Neuronal stem cell (in vitro differentiated cells): ENCODE data around the gene INAFM1.

Source experiments
- DNase-seq: peaks from one replicate; pipeline ENCODE4 v3.0.0-alpha.2; 2013; ENCODE audit warnings: low spot score
- H2AFZ ChIP-seq: one replicate; pipeline ENCODE4 v1.6.1; 2013; ENCODE audit warnings: mild to moderate bottlenecking, low read length, inconsistent platforms
- H2AK5ac ChIP-seq: 2 replicates; pipeline ENCODE4 v1.6.1; 2013; ENCODE audit warnings: low read depth, mild to moderate bottlenecking, inconsistent platforms, low read length, moderate library complexity, mixed read lengths
- H2BK120ac ChIP-seq: 2 replicates; pipeline ENCODE4 v1.6.1; 2013; ENCODE audit warnings: low read depth, mild to moderate bottlenecking, inconsistent platforms, low read length, moderate library complexity, mixed read lengths
- H2BK12ac ChIP-seq: one replicate; pipeline ENCODE4 v1.6.1; 2013; ENCODE audit warnings: low read length, inconsistent platforms
- H2BK15ac ChIP-seq: 2 replicates; pipeline ENCODE4 v1.6.1; 2013; ENCODE audit warnings: mild to moderate bottlenecking, low read length, inconsistent platforms, mixed read lengths
- H2BK5ac ChIP-seq: one replicate; pipeline ENCODE4 v1.6.1; 2013; ENCODE audit warnings: inconsistent platforms, mild to moderate bottlenecking, low read length, moderate library complexity
- H3K14ac ChIP-seq: one replicate; pipeline ENCODE4 v1.6.1; 2013; ENCODE audit warnings: low read length, inconsistent platforms
- H3K18ac ChIP-seq: 2 replicates; pipeline ENCODE4 v1.6.1; 2013; ENCODE audit warnings: low read length, inconsistent platforms
- H3K23ac ChIP-seq: 2 replicates; pipeline ENCODE4 v1.6.1; 2013; ENCODE audit warnings: low read depth, mild to moderate bottlenecking, mixed read lengths, low read length, inconsistent platforms; ENCODE audit not compliant: poor library complexity
- H3K27ac ChIP-seq: replicated peaks from 3 replicates; pipeline ENCODE4 v1.5.1; 2013; ENCODE audit warnings: low read length, inconsistent platforms
- H3K27me3 ChIP-seq, 3 experiments: 2 replicates each; pipeline ENCODE4 v1.6.1; 2013; ENCODE audit warnings: low read length in 3 of 3, mild to moderate bottlenecking in 2 of 3, inconsistent platforms in 1 of 3, low read depth in 1 of 3, mixed read lengths in 1 of 3, moderate library complexity in 1 of 3; ENCODE audit not compliant: control insufficient read depth in 3 of 3, insufficient read depth in 3 of 3
- H3K36me3 ChIP-seq, 2 donors: replicated peaks in 1 of 2; 2 replicates each; pipeline ENCODE4 v1.6.1; 2013; ENCODE audit warnings: low read length in 2 of 2; ENCODE audit not compliant: control insufficient read depth in 2 of 2, insufficient read depth in 2 of 2
- H3K4ac ChIP-seq: 2 replicates; pipeline ENCODE4 v1.6.1; 2013; ENCODE audit warnings: inconsistent platforms, mild to moderate bottlenecking, low read length, moderate library complexity
- H3K4me1 ChIP-seq, 2 donors: 1 replicate in 1 of 2; 2 replicates in 1 of 2; pipeline ENCODE4 v1.6.1; 2013; ENCODE audit warnings: low read length in 2 of 2, low read depth in 1 of 2; ENCODE audit not compliant: control insufficient read depth in 2 of 2, insufficient read depth in 1 of 2
- H3K4me2 ChIP-seq: one replicate; pipeline ENCODE4 v1.6.1; 2013; ENCODE audit warnings: mild to moderate bottlenecking, low read length, inconsistent platforms; ENCODE audit not compliant: insufficient read depth, poor library complexity, severe bottlenecking
- H3K4me3 ChIP-seq, 2 donors: 2 replicates each; pipeline ENCODE4 v1.5.1; 2013; ENCODE audit warnings: low read length in 2 of 2, mild to moderate bottlenecking in 2 of 2, inconsistent platforms in 1 of 2, moderate library complexity in 1 of 2
- H3K79me1 ChIP-seq: one replicate; pipeline ENCODE4 v1.6.1; 2013; ENCODE audit warnings: low read depth, mild to moderate bottlenecking, inconsistent platforms, low read length, moderate library complexity
- H3K9ac ChIP-seq: one replicate; pipeline ENCODE4 v1.6.1; 2013; ENCODE audit warnings: mild to moderate bottlenecking, low read depth, low read length, inconsistent platforms; ENCODE audit not compliant: poor library complexity
- H3K9me3 ChIP-seq, 2 donors: replicated peaks in 1 of 2; 2 replicates each; pipeline versions ENCODE3 to v1.6.1; 2013; ENCODE audit warnings: low read length in 2 of 2, mild to moderate bottlenecking in 2 of 2, inconsistent platforms in 1 of 2, low read depth in 1 of 2, mixed read lengths in 1 of 2, moderate library complexity in 1 of 2; ENCODE audit not compliant: control insufficient read depth in 2 of 2, insufficient read depth in 1 of 2
- H4K8ac ChIP-seq: one replicate; pipeline ENCODE4 v1.6.1; 2013; ENCODE audit warnings: low read depth, mild to moderate bottlenecking, inconsistent platforms, low read length, moderate library complexity
- H4K91ac ChIP-seq: one replicate; pipeline ENCODE4 v1.6.1; 2013; ENCODE audit warnings: low read length, low read depth, mild to moderate bottlenecking, inconsistent platforms; ENCODE audit not compliant: poor library complexity
- WGBS, 2 donors: extraction: QIAGEN DNeasy Blood & Tissue Kit; methylation state at CpG; one replicate each; pipeline ENCODE4 v1.1.7; 2013; ENCODE audit warnings: missing lambda C conversion rate in 2 of 2, mixed read lengths in 1 of 2; ENCODE audit not compliant: insufficient read length in 2 of 2, insufficient replicate concordance in 1 of 2; ENCODE audit errors: extremely low coverage in 2 of 2; 5-methylcytosine and 5-hydroxymethylcytosine counted together

The INAFM1 gene

GRCh38 chr19:47227352-47228167, 47.1 kb upstream of the INAFM1 start:
- H3K4me1 ChIP-seq = peaks cover 31 to 36% of the 10 kb centered on the region in 2 donors
- peaks cover 19% of the 10 kb centered on the region for H3K79me1 ChIP-seq
- H2BK12ac ChIP-seq = no peak overlapping the region
- H3K4me2 ChIP-seq = peak overlapping the region; percentile 97
- peak overlapping the region; percentile 83 to 96 for H3K4me3 ChIP-seq
- peak overlapping the region; percentile 100 for H3K23ac ChIP-seq
- no peak overlapping the region for H4K91ac ChIP-seq
- H2AFZ ChIP-seq = peak overlapping the region; percentile 45
- no peaks in the 10 kb centered on the region for H3K27me3 ChIP-seq
- peak overlapping the region; percentile 99 for H3K27ac ChIP-seq
- no CpG with 5 or more reads among the region's 27 CpGs for WGBS, 2 donors
- H3K9me3 ChIP-seq = peaks cover 0 to 1% of the 10 kb centered on the region in 2 donors
- peak overlapping the region; percentile 97 for H3K9ac ChIP-seq
- no peak overlapping the region for H3K4ac ChIP-seq
- H3K18ac ChIP-seq = peak overlapping the region; percentile 99
- no peak overlapping the region for H2BK15ac ChIP-seq
- no peak overlapping the region for H3K14ac ChIP-seq
- H2BK5ac ChIP-seq = peak overlapping the region; percentile 96
- peaks cover 4 to 23% of the 10 kb centered on the region in 2 donors for H3K36me3 ChIP-seq
- no peak overlapping the region for H2BK120ac ChIP-seq
- peak overlapping the region; percentile 40 for H2AK5ac ChIP-seq
- DNase-seq = peak; percentile 96
- H4K8ac ChIP-seq = no peak overlapping the region

GRCh38 chr19:47228168-47228936, 46.3 kb upstream of the INAFM1 start:
- Histone ChIP-seq H2BK120ac (peak overlapping the region; percentile 74), H3K23ac (peak overlapping the region; percentile 99), H3K27me3 (no peaks in the 10 kb centered on the region), H3K36me3 (peaks cover 4 to 22% of the 10 kb centered on the region in 2 donors), H2AFZ (peak overlapping the region; percentile 45), H2BK12ac (peak overlapping the region; percentile 5), H2BK5ac (peak overlapping the region; percentile 96), H3K4me3 (peak overlapping the region; percentile 83 to 96), H3K4ac (peak overlapping the region; percentile 71), H3K4me2 (peak overlapping the region; percentile 97), H3K79me1 (peaks cover 19% of the 10 kb centered on the region), H3K9me3 (peaks cover 0 to 1% of the 10 kb centered on the region in 2 donors), H3K9ac (peak overlapping the region; percentile 97), H4K8ac (peak overlapping the region; percentile 67), H4K91ac (no peak overlapping the region), H2AK5ac (peak overlapping the region; percentile 98), H2BK15ac (peak overlapping the region; percentile 51), H3K4me1 (peaks cover 31 to 38% of the 10 kb centered on the region in 2 donors), H3K18ac (peak overlapping the region; percentile 99), H3K14ac (peak overlapping the region; percentile 95), H3K27ac (peak overlapping the region; percentile 99)
- no peak for DNase-seq
- WGBS, 2 donors = no CpG with 5 or more reads among the region's 50 CpGs

GRCh38 chr19:47228937-47229675, 45.6 kb upstream of the INAFM1 start:
- Histone ChIP-seq H2BK5ac (peak overlapping the region; percentile 96), H3K27ac (peak overlapping the region; percentile 99), H3K4me3 (peak overlapping the region; percentile 83 to 96), H3K27me3 (no peaks in the 10 kb centered on the region), H3K9me3 (peaks cover 0 to 1% of the 10 kb centered on the region in 2 donors), H3K14ac (peak overlapping the region; percentile 11), H3K36me3 (peaks cover 2 to 15% of the 10 kb centered on the region in 2 donors), H3K18ac (peak overlapping the region; percentile 99), H3K4me2 (peak overlapping the region; percentile 97), H4K91ac (peak overlapping the region; percentile 22), H3K4ac (peak overlapping the region; percentile 71), H4K8ac (peak overlapping the region; percentile 67), H2BK12ac (peak overlapping the region; percentile 5), H2BK15ac (peak overlapping the region; percentile 51), H3K9ac (peak overlapping the region; percentile 97), H3K23ac (peak overlapping the region; percentile 99), H2AK5ac (peak overlapping the region; percentile 98), H3K79me1 (peaks cover 16% of the 10 kb centered on the region), H2BK120ac (peak overlapping the region; percentile 74), H2AFZ (no peak overlapping the region), H3K4me1 (peaks cover 31 to 38% of the 10 kb centered on the region in 2 donors)
- no peak for DNase-seq
- WGBS, 2 donors = no CpG with 5 or more reads among the region's 10 CpGs
